Panc1 (cell line): Measurements from ENCODE around the gene CCDC6. TPM values are rescaled to one million over a fixed set of nuclear protein-coding genes. Genes with fewer than 3 reads are reported as not detected.

Experiments
- ATAC-seq: fragments of 200-7000 bp; cut with Tn5 transposase; 2 replicates; pipeline ENCODE4 v1.9.1; 2020; ENCODE audit warnings: mild to moderate bottlenecking, moderate library complexity
- BruUV-seq: library from RNA; stranded (reverse); fragments of 400-500 nt; replicated peaks from 2 replicates; lab custom pipeline; 2021; lab: Mats Ljungman, UMichigan
- CTCF ChIA-PET: fragments of 300-600 bp; sonication (Branson Sonifier 250); formaldehyde crosslinking; loops from one replicate; lab custom pipeline; 2022; ENCODE audit warnings: antibody characterized with exemption; lab: Charles Lee
- POLR2A ChIA-PET: fragments of 300-600 bp; sonication (Branson Sonifier 250); formaldehyde crosslinking; loops from one replicate; lab custom pipeline; 2022; ENCODE audit warnings: antibody characterized with exemption; lab: Charles Lee
- DNase-seq: peaks from one replicate; pipeline ENCODE4 v3.0.0-alpha.2; 2010; ENCODE audit warnings: low read depth, low spot score
- H3K27ac ChIP-seq: 2 replicates; pipeline ENCODE4 v1.5.1; 2011; ENCODE audit warnings: mild to moderate bottlenecking, low read length, inconsistent platforms
- H3K27me3 ChIP-seq: fragments of 200-500 bp; sonication (Bioruptor generic); 2 replicates; pipeline ENCODE4 v1.6.0; 2014; ENCODE audit warnings: low read length, inconsistent platforms; ENCODE audit not compliant: control insufficient read depth, insufficient read depth
- H3K36me3 ChIP-seq: fragments of 200-500 bp; sonication (Bioruptor generic); 2 replicates; pipeline ENCODE4 v1.5.1; 2014; ENCODE audit warnings: inconsistent platforms, mild to moderate bottlenecking, low read length, moderate library complexity; ENCODE audit not compliant: control insufficient read depth, insufficient read depth
- H3K4me1 ChIP-seq: 2 replicates; pipeline ENCODE4 v1.5.1; 2011; ENCODE audit warnings: inconsistent platforms, mild to moderate bottlenecking, low read length, moderate library complexity; ENCODE audit not compliant: control insufficient read depth, insufficient read depth
- H3K4me3 ChIP-seq, 2 experiments: 2 replicates each; pipeline ENCODE4 v1.5.1; 2011 to 2012; ENCODE audit warnings: low read depth in 2 of 2, low read length in 2 of 2, mild to moderate bottlenecking in 2 of 2, inconsistent platforms in 1 of 2, moderate library complexity in 1 of 2
- H3K9me3 ChIP-seq: fragments of 200-500 bp; sonication (Bioruptor generic); 2 replicates; pipeline ENCODE4 v1.5.1; 2014; ENCODE audit warnings: low read depth, mild to moderate bottlenecking, inconsistent platforms, low read length, moderate library complexity; ENCODE audit not compliant: control insufficient read depth, insufficient read depth
- POLR2AphosphoS5 ChIP-seq: IDR thresholded peaks from 2 replicates; pipeline ENCODE4 v1.6.1; 2012; ENCODE audit warnings: mild to moderate bottlenecking, low read depth, low read length, moderate library complexity
- SIN3A ChIP-seq: IDR thresholded peaks from 2 replicates; pipeline ENCODE4 v1.6.1; 2012; ENCODE audit warnings: low read depth, mild to moderate bottlenecking, low read length, moderate library complexity, borderline replicate concordance; ENCODE audit not compliant: insufficient read depth
- TCF7L2 ChIP-seq: IDR thresholded peaks from 2 replicates; pipeline ENCODE4 v1.6.1; 2011; ENCODE audit warnings: mild to moderate bottlenecking, low read depth, low read length, inconsistent platforms
- in situ Hi-C: cut with HindIII; loops from 2 replicates; pipeline ENCODE4 v1.10.0; 2016; ENCODE audit warnings: low sequenced_read_pairs, low pct_unique_long_range_greater_than_20kb
- intact Hi-C: fragments of 100-400 bp; cut with micrococcal nuclease; formaldehyde crosslinking; loops from one replicate; pipeline ENCODE4 v1.10.0; 2022; ENCODE audit not compliant: unreplicated experiment
- total RNA-seq: library from RNA; stranded (reverse); gene quantifications from one replicate; pipeline ENCODE4 v1.2.1, GENCODE V29; 2021; ENCODE audit not compliant: unreplicated experiment
- TF ChIP-seq, protein P1 (sequence below), 2 experiments: IDR thresholded peaks; 2 replicates each; pipeline ENCODE4 v1.6.1; 2011 to 2012; ENCODE audit warnings: low read depth in 2 of 2, control low read depth in 1 of 2, low read length in 1 of 2, mild to moderate bottlenecking in 1 of 2, moderate library complexity in 1 of 2; ENCODE audit not compliant: insufficient read depth in 1 of 2
- TF ChIP-seq, protein P2 (sequence below): fragments of 450-650 bp; IDR thresholded peaks from 2 replicates; pipeline ENCODE4 v1.5.1; 2017; ENCODE audit warnings: mild to moderate bottlenecking

Gene CCDC6
- total RNA-seq, 1 experiment from 2014 or later: 48.7 TPM

DNA sequence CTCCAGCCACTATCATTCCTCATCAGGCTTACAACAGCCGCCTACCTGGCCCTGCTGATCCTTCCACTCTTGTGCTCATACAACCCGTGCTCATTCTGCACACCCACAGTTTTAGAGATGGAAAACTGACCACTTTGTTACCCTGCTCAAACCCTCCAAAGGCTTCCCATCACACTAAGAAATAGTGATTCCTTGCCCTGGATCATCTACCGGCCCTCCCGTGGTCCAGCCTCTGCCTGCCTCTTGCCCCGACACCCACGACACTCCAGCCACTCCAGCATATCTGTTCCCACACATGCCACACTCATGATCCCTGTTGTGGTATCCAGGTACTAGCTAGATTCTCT lies 36.8 kb downstream of the CCDC6 start:
- no peak for ATAC-seq
- no peaks in the 10 kb centered on the region for H3K9me3 ChIP-seq
- in situ Hi-C loops (no loop called here), intact Hi-C loops (no loop called here)
- BruUV-seq: no TSS peak
- H3K4me3 ChIP-seq: no peak overlapping the region
- TF ChIP-seq POLR2AphosphoS5 (no peak), TCF7L2 (no peak), SIN3A (no peak)
- TF ChIP-seq, protein P1, sequence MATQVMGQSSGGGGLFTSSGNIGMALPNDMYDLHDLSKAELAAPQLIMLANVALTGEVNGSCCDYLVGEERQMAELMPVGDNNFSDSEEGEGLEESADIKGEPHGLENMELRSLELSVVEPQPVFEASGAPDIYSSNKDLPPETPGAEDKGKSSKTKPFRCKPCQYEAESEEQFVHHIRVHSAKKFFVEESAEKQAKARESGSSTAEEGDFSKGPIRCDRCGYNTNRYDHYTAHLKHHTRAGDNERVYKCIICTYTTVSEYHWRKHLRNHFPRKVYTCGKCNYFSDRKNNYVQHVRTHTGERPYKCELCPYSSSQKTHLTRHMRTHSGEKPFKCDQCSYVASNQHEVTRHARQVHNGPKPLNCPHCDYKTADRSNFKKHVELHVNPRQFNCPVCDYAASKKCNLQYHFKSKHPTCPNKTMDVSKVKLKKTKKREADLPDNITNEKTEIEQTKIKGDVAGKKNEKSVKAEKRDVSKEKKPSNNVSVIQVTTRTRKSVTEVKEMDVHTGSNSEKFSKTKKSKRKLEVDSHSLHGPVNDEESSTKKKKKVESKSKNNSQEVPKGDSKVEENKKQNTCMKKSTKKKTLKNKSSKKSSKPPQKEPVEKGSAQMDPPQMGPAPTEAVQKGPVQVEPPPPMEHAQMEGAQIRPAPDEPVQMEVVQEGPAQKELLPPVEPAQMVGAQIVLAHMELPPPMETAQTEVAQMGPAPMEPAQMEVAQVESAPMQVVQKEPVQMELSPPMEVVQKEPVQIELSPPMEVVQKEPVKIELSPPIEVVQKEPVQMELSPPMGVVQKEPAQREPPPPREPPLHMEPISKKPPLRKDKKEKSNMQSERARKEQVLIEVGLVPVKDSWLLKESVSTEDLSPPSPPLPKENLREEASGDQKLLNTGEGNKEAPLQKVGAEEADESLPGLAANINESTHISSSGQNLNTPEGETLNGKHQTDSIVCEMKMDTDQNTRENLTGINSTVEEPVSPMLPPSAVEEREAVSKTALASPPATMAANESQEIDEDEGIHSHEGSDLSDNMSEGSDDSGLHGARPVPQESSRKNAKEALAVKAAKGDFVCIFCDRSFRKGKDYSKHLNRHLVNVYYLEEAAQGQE (IDR thresholded peaks at IDR 0.05; ENCODE audit: insufficient read depth in 1 of 2, low read depth in 2 of 2, low read length in 1 of 2): no peak
- TF ChIP-seq, protein P2, sequence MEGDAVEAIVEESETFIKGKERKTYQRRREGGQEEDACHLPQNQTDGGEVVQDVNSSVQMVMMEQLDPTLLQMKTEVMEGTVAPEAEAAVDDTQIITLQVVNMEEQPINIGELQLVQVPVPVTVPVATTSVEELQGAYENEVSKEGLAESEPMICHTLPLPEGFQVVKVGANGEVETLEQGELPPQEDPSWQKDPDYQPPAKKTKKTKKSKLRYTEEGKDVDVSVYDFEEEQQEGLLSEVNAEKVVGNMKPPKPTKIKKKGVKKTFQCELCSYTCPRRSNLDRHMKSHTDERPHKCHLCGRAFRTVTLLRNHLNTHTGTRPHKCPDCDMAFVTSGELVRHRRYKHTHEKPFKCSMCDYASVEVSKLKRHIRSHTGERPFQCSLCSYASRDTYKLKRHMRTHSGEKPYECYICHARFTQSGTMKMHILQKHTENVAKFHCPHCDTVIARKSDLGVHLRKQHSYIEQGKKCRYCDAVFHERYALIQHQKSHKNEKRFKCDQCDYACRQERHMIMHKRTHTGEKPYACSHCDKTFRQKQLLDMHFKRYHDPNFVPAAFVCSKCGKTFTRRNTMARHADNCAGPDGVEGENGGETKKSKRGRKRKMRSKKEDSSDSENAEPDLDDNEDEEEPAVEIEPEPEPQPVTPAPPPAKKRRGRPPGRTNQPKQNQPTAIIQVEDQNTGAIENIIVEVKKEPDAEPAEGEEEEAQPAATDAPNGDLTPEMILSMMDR: no peak
- POLR2A ChIA-PET: no interaction called here
- H3K4me1 ChIP-seq: peaks cover 3% of the 10 kb centered on the region; the same call in 1 of the 2 replicates
- H3K27me3 ChIP-seq: no peaks in the 10 kb centered on the region
- H3K36me3 ChIP-seq: no peaks in the 10 kb centered on the region
- DNase-seq: no peak
- no peak overlapping the region for H3K27ac ChIP-seq
- CTCF ChIA-PET: no interaction called here

DNA sequence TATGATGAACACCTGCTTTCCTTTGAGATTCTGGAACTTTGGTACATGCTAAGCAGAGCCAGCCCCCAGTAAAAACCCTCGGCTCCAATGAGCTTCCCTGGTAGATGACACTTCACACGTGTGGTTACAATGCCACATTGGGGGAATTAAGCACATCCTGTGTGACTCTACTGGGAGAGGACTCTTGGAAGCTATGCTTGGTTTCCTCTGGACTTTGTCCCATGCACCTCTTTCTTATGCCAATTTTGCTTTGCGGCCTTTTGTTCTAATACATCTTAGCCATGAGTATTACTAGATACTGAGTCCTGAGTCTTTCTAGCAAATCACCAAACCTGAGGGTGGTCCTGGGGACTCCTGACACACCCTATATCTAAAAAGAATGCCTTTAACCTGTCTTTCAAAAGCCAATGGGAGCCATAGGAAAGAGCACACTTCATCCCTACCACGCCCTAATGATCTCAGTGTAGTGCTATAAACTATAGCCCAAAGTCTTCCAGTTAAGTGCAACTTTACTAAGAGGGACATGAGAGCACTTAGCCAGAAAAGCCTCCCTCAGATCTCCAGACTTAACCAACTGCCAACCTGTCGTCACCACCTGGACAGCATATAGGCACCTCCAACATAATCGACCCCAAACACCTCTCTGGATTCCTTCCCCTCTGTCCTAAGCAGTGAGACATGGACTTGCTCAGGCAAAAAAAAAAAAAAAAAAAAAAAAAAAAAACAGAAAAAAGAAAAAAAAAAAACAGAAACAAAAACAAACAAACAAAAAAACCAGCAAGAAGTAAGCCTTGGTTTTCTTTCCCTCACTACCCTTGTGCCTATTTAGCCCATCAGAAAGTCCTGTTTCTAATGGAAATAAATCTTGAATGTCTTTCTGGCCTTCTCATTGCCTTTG lies 37.4 kb downstream of the CCDC6 start:
- no peak overlapping the region for H3K4me3 ChIP-seq
- BruUV-seq: no TSS peak
- ATAC-seq: no peak
- no peaks in the 10 kb centered on the region for H3K9me3 ChIP-seq
- TF ChIP-seq SIN3A (no peak), TCF7L2 (no peak), POLR2AphosphoS5 (no peak)
- TF ChIP-seq, protein P1 (IDR thresholded peaks at IDR 0.05; ENCODE audit: insufficient read depth in 1 of 2, low read depth in 2 of 2, low read length in 1 of 2): no peak
- TF ChIP-seq, protein P2: no peak
- no peak for DNase-seq
- H3K27me3 ChIP-seq: no peaks in the 10 kb centered on the region
- H3K27ac ChIP-seq: no peak overlapping the region
- no peaks in the 10 kb centered on the region for H3K36me3 ChIP-seq
- ChIA-PET POLR2A (no interaction called here), CTCF (no interaction called here)
- intact Hi-C loops (no loop called here), in situ Hi-C loops (no loop called here)
- H3K4me1 ChIP-seq: peaks cover 3% of the 10 kb centered on the region; the same call in 1 of the 2 replicates
